ENCODE measurements around the gene CLIC4.

CLIC4 gene

GRCh38 chr1:24853649-24854048, 108.4 kb downstream of the CLIC4 start:
- in situ Hi-C loops (cut with HindIII; ENCODE audit: low sequenced_read_pairs): no loop called here

- in situ Hi-C loops (cut with HindIII; ENCODE audit: low sequenced_read_pairs): no loop called here
Observed at GRCh38 chr1:24855474-24855873, 110.2 kb downstream of the CLIC4 start.

- in situ Hi-C loops (cut with HindIII; ENCODE audit: low sequenced_read_pairs): no loop called here
Observed at GRCh38 chr1:24856787-24857506, 111.7 kb downstream of the CLIC4 start.

- in situ Hi-C loops (cut with HindIII; ENCODE audit: low sequenced_read_pairs): no loop called here
Observed at GRCh38 chr1:24857507-24858133, 112.4 kb downstream of the CLIC4 start.

DNA sequence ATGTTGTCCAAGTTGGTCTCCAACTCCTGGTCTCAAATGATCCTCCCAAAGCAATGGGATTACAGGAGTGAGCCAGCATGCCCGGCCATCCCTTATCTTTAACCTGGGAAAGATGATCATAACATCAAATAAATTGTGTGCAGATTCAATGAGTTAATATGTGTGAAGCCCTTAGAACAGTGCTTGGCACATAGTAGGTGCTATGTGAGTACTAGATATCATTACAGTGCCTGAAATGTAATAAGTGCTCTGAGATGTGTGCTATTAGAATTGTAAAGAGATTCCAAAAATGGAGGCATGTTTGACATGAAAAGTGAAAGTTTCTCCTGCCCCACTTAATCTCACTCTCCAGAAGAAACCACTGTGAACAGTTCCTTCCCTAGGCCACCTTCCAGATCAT, 113.0 kb downstream of the CLIC4 start:
- in situ Hi-C loops (cut with HindIII; ENCODE audit: low sequenced_read_pairs): no loop called here

DNA sequence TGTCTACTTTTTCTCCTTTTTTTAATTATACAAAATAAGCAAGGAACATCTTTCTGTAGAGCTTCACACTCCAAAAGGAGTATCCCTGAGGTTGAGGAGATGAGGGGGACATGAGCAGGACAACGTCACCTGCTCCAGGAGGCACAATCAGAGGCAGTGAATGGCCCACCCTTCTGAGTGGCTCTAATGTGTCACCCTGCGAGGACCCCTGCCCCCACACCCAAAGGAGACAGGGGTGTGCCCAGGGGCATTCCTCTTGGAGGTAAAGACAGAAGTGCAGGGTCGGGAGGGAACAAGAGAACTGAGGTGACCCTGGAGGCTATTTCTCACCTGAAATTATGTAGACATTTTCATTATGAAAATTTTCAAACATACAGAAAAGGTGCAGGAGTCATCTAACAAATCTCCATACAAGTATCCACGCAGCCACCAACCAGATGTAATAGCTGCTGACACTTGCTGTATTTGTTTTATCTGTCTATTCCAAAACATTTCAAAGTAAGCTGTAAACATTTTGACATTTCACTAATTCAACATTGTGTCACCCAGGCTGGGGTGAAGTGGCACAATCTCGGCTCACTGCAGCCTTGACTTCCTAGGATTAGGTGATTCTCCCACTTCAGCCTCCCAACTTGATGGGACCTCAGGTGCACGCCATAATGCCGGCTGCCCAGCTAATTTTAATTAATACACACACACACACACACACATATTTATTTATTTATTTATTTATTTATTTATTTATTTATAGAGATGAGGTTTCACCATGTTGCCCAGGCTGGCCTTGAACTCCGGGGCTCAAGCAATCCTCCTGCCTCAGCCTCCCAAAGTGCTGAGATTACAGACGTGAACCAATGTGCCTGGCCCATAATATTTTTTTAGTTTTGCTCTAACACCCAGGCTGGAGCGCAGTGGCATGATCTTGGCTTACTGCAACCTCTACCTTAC, 114.1 kb downstream of the CLIC4 start:
- in situ Hi-C loops (cut with HindIII; ENCODE audit: low sequenced_read_pairs): loop anchor here (5.0 kb wide), 1 partner anchor 68 kb away; no protein-coding TSS in a partner anchor

DNA sequence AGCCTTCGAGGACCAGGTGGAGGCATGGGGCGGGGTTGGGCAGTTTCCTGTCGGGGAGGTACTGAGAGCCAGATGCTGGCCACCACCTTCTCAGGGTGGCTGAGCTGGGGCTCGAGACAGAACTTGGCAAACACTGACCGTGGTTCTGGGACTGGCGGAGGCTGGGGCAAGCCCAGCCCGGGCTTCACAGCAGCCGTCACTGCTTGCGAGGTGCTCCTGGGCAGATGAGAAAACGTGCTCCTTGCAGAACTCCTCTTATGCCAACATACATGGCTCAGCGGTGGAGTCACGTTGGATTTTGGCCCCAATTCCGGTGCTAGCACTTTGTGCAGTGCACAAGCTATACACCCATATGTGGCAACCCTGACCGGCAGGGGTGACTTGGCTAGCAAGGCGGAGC, 115.6 kb downstream of the CLIC4 start:
- in situ Hi-C loops (cut with HindIII; ENCODE audit: low sequenced_read_pairs): loop anchor here (5.0 kb wide), 1 partner anchor 66 kb away; no protein-coding TSS in a partner anchor

- in situ Hi-C loops (cut with HindIII; ENCODE audit: low sequenced_read_pairs): loop anchor here (5.0 kb wide), 1 partner anchor 65 kb away; no protein-coding TSS in a partner anchor
Observed at GRCh38 chr1:24861821-24862727, 116.8 kb downstream of the CLIC4 start.

DNA sequence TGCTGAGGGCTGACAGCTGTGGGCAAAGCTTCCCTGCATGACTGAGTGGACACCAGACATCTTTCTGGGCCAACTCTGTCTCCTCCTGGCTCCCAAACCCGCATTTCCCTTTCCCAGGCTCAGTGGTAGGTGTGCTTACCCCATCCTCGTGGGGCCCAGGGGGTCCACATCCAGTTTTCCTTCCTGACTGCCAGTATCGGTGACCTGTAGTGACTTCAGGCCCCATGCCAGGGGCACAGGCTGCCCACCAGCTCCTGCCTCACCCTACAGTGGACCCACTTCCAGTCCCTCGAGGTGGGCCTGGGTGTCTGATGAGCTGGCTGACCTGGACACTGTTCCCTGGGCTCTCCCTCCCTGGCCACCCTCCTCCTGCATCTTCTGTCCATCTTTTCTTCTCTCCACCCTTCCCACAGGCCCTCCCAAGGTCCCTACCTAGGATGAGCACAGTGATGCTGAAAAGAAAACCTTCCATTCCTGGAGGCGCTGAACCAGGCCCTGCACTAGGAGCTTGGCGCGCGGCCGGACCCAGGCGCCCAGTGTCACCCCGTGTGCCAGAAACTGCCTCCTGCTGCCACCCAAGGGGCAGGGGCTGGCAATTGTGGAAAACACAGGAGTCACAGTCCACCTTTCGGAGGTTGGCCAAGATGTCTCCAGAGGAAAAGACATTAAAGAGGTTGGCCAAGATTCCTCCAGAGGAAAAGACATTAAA, 117.7 kb downstream of the CLIC4 start:
- in situ Hi-C loops (cut with HindIII; ENCODE audit: low sequenced_read_pairs): loop anchor here (5.0 kb wide), 1 partner anchor 64 kb away; no protein-coding TSS in a partner anchor

GRCh38 chr1:24864370-24864777, 119.1 kb downstream of the CLIC4 start:
- in situ Hi-C loops (cut with HindIII; ENCODE audit: low sequenced_read_pairs): loop anchor here (5.0 kb wide), 1 partner anchor 63 kb away; no protein-coding TSS in a partner anchor

GRCh38 chr1:24865168-24865567, 119.9 kb downstream of the CLIC4 start:
- in situ Hi-C loops (cut with HindIII; ENCODE audit: low sequenced_read_pairs): no loop called here

GRCh38 chr1:24865587-24865986, 120.3 kb downstream of the CLIC4 start:
- in situ Hi-C loops (cut with HindIII; ENCODE audit: low sequenced_read_pairs): no loop called here

DNA sequence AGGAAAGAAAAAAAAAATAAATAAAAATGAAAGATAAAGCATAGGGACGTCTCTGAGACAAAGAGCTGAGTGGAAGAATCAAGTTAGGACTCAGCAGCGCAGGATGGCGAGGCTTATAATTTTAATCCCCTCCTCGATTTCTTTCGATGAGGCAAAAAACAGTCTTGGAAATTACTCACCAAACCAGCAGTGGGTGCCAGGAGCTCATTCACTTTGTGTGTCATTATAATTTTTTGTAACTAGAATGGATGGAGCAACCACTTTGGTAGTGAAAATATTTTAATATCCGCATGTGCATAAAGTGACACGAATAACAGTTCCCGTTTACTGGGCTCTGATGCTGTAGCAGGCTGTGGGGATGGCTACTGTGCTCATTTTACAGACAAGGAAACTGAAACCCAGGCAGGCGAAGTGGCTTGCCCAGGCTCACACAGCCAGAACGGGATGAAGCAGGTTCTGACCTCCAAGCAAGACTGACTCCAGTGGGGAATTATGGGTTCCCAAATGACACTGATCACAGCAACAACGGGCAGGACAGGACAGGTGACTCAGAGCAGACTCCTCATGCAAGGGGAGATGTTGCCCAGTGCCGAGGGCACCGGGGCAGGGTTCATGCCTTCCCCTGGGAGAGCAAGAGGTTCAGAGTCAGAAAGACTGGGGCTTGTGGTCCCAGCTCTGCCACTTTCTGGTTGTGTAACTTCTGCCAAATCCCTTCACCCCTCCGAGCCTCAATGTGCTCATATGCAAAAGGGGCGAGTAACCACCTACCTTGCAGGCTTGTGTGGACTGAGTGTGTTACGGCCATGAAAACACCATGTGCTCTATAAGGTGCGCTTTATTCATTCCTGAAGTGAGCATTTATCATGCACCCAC, 121.2 kb downstream of the CLIC4 start:
- in situ Hi-C loops (cut with HindIII; ENCODE audit: low sequenced_read_pairs): no loop called here

- in situ Hi-C loops (cut with HindIII; ENCODE audit: low sequenced_read_pairs): no loop called here
Observed at GRCh38 chr1:24867084-24867870, 122.0 kb downstream of the CLIC4 start.

DNA sequence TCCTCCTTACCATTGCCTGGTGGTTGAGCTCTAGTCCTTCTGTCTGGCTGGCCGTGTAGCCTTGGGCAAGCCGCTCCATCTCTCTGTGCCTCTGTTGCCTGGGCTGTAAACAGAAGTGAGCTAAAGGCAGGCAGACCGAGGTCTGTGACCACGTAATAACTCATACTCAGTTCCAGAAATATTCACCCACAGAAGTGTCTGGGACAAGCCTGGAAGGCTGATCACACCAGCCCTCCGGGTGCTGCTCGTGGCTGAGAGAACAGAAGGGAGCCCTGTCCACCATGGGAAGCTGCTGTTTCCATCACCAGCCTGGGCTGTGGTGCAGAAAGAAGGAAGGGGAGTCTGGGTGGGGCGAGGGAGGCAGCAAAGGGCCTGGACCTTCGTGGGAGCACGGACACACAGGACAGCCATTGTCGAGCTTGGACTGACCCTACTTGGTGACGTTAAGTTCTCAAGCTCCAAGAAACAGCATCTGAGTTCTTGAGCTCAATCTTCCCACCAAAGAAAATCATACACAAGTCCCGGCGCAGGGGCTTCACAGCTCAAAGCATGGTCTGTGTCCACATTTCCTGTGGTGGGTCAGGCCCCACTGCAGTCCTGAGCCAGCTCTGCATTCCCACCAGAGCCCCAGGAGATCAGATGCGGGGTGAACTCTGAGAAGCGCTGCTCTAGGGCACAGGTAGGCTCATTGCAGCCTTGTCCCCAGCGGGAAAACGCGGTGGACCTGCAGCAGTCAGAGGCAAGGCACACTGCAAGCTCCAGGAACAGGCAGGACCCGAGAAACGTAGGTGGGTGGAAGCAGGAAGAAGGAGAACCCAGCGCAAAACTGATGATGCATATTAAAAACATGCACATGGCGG, 123.0 kb downstream of the CLIC4 start:
- in situ Hi-C loops (cut with HindIII; ENCODE audit: low sequenced_read_pairs): no loop called here

DNA sequence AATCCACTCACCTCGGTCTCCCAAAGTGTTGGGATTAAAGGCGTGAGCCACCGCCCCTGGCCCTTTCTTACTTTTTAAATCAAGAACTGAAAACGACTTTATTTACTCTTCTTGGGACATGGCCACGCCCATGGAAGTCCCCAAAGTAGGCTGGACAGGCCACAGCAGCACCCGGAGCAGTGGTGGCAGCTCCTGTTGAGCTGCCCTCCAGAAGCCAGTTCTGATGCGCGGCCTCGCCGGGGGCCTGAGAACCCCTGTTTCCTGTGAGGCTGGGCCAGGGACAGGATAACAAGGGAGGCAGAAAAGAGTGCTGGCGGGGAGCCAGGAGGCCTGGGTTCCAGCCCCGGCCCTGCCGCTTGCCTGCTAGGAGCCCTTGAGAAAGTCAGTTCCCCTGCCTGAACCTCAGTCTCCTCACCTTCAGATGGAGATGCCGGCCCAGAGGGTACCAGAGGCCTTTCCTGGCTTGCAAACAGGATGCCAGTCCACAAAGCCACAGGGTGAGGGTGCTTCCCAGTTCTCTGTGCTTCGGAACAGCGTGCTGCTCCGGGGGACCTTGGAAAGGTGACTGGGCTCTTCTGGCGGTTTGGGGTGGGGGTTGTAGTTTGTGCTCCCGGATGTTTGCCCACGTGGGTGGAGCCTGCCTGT, 125.4 kb downstream of the CLIC4 start:
- in situ Hi-C loops (cut with HindIII; ENCODE audit: low sequenced_read_pairs): no loop called here

Measured in endothelial cell of hepatic sinusoid (primary cell).